GM19324 (cell line): Measurements from ENCODE around the gene HSP90AB1.

ENCODE experiments used
- ATAC-seq: cut with Tn5 transposase; IDR thresholded peaks from one replicate; pipeline ENCODE4 v1.9.1; 2021; ENCODE audit warnings: mild to moderate bottlenecking, moderate library complexity; ENCODE audit not compliant: unreplicated experiment, low FRiP score

HSP90AB1 gene

GRCh38 chr6:44265007-44265721 is 18.3 kb downstream of the HSP90AB1 start, which contains the start of gene NFKBIE:
Gene NFKBIE, minus strand, starts transcription at chr6:44265551. Its CDS starts 205 bp downstream, at chr6:44265346.
- peak; percentile 53 for ATAC-seq

DNA sequence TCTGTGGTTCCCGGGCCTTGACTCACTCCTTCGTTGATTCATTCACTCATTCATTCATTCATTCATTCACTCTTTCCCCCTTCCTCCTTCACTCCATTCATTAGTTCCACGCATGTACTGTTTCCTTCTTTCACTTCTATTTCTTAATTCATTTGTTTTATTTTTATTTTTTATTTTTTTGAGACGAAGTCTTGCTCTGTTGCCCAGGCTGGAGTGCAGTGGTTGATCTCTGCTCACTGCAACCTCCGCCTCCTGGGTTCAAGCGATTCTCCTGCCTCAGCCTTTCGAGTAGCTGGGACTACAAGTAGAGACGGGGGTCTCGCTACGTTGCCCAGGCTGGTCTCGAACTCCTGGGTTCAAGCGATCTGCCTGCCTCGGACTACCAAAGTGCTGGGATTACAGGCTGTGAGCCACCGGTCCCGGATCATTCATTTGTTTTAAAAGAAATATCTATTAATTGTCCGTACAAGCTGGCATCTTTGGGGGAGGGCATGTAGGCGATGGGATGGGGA is 18.9 kb downstream of the HSP90AB1 start:
- no peak for ATAC-seq

GRCh38 chr6:44266347-44266746 is 19.4 kb downstream of the HSP90AB1 start:
- ATAC-seq: no peak

GRCh38 chr6:44267252-44267651 is 20.4 kb downstream of the HSP90AB1 start:
- no peak for ATAC-seq

- no peak for ATAC-seq
Observed at GRCh38 chr6:44268095-44268628, 21.3 kb downstream of the HSP90AB1 start.

DNA sequence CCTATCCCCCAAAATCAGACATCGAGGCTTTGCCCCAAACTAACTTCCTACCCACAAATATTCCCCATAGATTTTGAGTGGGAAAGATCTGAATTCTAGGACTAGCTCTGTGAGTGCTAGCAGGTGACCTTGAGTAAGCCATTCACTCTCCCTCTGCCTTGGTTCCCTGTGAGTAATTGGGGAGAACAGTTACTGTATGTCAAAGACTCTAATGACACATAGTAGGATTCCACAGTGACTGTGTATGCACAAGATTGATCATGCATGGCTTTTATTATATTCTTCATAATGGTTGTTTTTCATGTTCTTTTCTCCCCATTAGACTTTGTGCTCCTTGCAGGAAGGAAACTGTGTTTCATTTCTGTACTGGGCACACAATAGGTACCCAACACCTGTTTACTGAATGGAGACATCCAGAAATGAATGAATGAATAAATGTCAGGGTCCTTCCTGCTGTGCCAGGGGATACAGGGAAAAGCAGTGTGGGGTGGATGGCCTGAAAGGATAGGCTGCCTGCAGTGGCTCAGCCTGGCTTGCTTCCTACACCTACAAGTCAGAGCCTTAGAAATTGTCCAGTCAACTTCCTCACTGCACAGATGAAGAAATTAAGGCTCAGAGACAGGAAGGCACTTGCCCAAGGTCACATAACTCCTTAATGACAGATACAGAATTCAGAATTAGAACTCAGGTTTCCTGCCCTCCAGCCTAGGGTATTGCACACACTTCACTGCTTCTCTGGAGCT is 22.4 kb downstream of the HSP90AB1 start:
- ATAC-seq: no peak

- ATAC-seq: no peak
Observed at GRCh38 chr6:44269921-44270525, 23.1 kb downstream of the HSP90AB1 start, which contains the start of gene TMEM151B. Gene TMEM151B, plus strand, starts transcription at chr6:44270450. Its CDS starts 293 bp downstream, at chr6:44270743.

DNA sequence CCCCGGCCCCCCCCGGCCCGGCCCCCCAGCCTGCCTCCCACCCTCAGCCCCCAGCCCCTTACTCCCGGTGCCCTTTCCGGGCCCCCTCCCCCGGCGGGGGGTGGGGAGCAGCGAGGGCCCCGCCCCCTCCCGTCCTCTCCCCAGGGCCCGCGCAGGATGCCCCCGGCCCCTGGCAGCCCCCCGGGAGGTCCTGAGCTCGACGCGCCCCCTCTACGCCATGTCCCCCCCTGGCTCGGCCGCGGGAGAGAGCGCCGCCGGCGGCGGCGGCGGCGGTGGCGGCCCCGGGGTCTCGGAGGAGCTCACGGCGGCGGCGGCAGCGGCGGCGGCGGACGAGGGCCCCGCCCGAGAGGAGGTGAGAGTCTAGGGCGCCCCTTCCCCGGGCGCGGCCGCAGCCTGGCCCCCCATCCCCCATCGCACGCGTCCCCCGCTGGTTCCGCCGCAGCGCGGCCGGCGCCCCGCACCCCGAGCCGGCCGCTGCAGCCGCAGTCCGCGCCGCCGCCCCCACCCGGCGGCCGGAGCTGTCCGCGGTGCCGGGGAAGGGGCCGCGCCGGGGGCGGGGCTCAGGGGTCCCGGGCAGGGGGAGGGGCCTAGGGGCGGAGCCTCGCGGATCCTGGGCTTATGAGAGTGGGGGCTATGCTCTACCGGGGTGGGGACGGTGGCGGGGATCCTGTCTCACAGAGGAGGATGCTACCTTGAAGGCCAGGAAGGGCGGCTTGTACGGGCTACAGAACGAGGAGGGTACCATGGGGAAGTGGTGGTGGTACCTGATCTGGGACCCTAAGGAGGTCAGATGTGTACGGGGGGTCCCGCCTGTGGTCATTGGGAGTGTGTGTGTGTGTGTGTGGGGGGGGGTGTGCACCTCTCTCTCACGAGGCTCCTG is 23.9 kb downstream of the HSP90AB1 start:
- ATAC-seq: no peak

- no peak for ATAC-seq
Observed at GRCh38 chr6:44271406-44271723, 24.5 kb downstream of the HSP90AB1 start.

GRCh38 chr6:44271914-44272313 is 25.0 kb downstream of the HSP90AB1 start:
- ATAC-seq: no peak

GRCh38 chr6:44272529-44272928 is 25.6 kb downstream of the HSP90AB1 start:
- ATAC-seq: no peak

GRCh38 chr6:44272999-44273566 is 26.2 kb downstream of the HSP90AB1 start:
- ATAC-seq: no peak

DNA sequence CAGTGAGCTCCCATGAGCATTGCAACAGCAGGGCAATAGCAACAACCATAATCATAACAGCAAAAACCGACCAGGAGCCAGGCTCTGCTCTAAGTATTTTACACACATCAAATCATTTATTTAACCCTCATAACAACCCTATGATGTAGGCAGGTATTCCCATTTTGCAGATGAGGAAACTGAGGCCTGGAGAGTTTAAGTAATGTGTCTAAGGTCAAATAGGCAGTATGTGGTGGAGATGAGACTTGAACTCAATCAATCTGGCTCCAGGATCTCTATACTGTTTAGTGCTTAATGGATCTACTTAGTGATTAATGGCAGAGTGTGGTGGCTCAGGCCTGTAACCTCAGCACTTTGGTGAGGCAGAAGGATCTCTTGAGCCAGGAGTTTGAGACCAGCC is 26.7 kb downstream of the HSP90AB1 start:
- no peak for ATAC-seq

DNA sequence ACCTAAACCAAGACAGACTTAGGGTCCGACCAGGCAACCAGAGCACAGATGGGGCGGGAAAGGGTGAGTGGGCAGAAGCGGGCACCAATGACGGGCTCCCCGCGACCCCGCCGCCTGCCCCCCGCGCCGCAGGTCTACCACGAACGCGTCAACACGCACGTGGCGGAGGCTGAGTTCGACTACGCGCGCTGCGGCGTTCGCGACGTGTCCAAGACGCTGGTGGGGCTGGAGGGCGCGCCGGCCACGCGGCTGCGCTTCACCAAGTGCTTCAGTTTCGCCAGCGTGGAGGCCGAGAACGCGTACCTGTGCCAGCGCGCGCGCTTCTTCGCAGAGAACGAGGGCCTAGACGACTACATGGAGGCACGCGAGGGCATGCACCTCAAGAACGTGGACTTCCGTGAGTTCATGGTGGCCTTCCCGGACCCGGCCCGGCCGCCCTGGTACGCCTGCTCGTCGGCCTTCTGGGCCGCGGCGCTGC is 28.4 kb downstream of the HSP90AB1 start:
- ATAC-seq: no peak

GRCh38 chr6:44275749-44276648 is 29.1 kb downstream of the HSP90AB1 start:
- ATAC-seq: no peak

DNA sequence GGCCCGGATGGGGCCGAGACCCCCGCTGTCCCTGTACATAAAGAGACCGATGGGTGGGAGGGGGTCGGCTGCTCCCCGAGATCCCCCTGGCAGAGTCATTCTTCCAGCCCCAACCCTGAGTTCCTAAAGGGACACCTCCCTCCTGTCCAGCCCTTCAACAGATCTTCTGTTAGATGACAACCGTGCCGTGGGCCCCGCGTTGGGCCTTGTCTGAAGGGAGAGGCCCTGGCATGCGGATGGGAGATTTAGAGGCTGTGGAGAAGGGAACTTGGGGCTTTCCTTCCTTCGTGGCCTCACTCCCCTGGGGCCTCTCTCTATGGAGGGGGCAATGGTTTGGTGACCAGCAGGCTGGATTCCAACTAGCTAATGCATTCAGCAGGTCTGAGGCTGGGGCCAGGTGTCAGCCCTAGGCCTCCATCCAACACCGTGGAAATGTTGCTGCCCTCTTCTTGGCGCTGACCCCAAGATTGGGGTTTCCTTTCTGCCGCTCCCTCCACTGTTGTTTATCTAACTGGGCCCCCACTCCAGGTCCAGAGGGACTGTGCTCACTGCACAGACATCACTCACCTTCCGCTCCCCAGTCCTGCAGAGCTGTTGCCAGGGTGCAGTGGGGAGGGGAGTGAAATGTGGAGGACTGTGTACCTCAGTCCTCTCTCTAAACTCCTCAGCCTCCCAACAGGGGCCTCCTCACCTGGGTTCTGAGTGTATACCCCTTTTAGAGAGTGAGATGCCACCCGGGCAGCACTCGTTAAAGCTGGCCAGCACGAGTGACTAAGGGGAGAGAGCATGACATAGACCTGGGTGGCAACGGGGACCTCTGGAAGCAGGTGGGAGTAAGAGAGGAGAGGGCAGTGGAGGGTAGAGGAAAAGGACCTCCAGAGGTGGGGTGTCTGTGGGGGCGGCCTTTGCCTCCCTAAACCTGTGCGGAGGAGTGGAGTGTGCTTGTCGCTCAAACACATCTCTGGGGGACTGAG is 30.1 kb downstream of the HSP90AB1 start:
- no peak for ATAC-seq

DNA sequence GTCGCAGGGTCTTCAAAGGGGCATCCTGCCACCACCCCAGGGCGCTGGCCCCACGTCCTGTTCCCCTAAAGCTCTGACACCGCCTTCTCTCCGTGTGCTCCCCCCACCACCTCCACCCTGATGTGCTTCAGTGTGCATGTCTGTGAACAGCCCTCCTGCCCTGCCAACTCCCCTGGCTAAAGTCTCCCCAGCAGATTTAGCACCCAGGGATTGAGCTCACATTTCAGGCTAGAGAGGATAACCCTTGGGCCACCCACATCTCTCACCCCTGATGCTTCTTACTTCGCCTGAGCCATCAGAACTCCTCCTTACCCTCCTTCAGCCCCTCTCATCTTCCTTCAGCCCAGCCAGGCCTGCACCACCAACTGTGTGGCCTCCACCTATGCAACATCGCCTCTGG is 30.9 kb downstream of the HSP90AB1 start:
- no peak for ATAC-seq
